ENCODE measurements around the gene ASPDH. TPM values are rescaled to one million over a fixed set of nuclear protein-coding genes. Genes with fewer than 3 reads are reported as not detected.
A peak's percentile ranks its signal among the peaks of the same experiment; 100 is the strongest.

ASPDH gene
- total RNA-seq, 1 donor from 2014 or later = not detected

GRCh38 chr19:50496189-50497021 lies 17.3 kb downstream of the ASPDH start:
- DNase-seq (ENCODE audit: low read depth in 2 of 2) = no peak

- no peak for DNase-seq (ENCODE audit: low read depth in 2 of 2)
Observed at GRCh38 chr19:50495020-50495531, 18.6 kb downstream of the ASPDH start.

GRCh38 chr19:50494186-50495019 lies 19.3 kb downstream of the ASPDH start:
- DNase-seq (ENCODE audit: low read depth in 2 of 2) = no peak

GRCh38 chr19:50493171-50493570 lies 20.5 kb downstream of the ASPDH start:
- no peak for DNase-seq (ENCODE audit: low read depth in 2 of 2)

GRCh38 chr19:50492303-50493052 lies 21.2 kb downstream of the ASPDH start:
- DNase-seq (ENCODE audit: low read depth in 2 of 2) = no peak

GRCh38 chr19:50490991-50491472 lies 22.7 kb downstream of the ASPDH start:
- DNase-seq (ENCODE audit: low read depth in 2 of 2) = no peak

- no peak for DNase-seq (ENCODE audit: low read depth in 2 of 2)
Observed at GRCh38 chr19:50490411-50490811, 23.3 kb downstream of the ASPDH start.

GRCh38 chr19:50489461-50490011 lies 24.2 kb downstream of the ASPDH start:
- DNase-seq (ENCODE audit: low read depth in 2 of 2) = no peak

- DNase-seq (ENCODE audit: low read depth in 2 of 2) = no peak
Observed at GRCh38 chr19:50488389-50489194, 25.1 kb downstream of the ASPDH start.

GRCh38 chr19:50486823-50487515 lies 26.7 kb downstream of the ASPDH start:
- DNase-seq (ENCODE audit: low read depth in 2 of 2) = peak; percentile 42

GRCh38 chr19:50485284-50485955 lies 28.3 kb downstream of the ASPDH start:
- DNase-seq (ENCODE audit: low read depth in 2 of 2) = no peak

- no peak for DNase-seq (ENCODE audit: low read depth in 2 of 2)
Observed at GRCh38 chr19:50482916-50483315, 30.8 kb downstream of the ASPDH start.

- DNase-seq (ENCODE audit: low read depth in 2 of 2) = no peak
Observed at GRCh38 chr19:50482271-50482855, 31.4 kb downstream of the ASPDH start.

GRCh38 chr19:50481351-50482149 lies 32.2 kb downstream of the ASPDH start:
- DNase-seq (ENCODE audit: low read depth in 2 of 2) = no peak

- no peak for DNase-seq (ENCODE audit: low read depth in 2 of 2)
Observed at GRCh38 chr19:50480281-50481111, 33.2 kb downstream of the ASPDH start.

- DNase-seq (ENCODE audit: low read depth in 2 of 2) = no peak
Observed at GRCh38 chr19:50479761-50480251, 33.9 kb downstream of the ASPDH start.

All from lung microvascular endothelial cell (primary cell).